ENCODE data around the gene PPP1R3A. TPM values are rescaled to one million over a fixed set of nuclear protein-coding genes. Genes with fewer than 3 reads are reported as not detected.

The PPP1R3A gene
- polyA plus RNA-seq, 2 of the 4 experiments (the other 2 are of a cell fraction) = not detected

- no peak for TF ChIP-seq SMC3 (IDR thresholded peaks at IDR 0.05)
These were observed 36.3 kb upstream of the PPP1R3A start (continued) for GRCh38 chr7:113955157-113955556.

DNA sequence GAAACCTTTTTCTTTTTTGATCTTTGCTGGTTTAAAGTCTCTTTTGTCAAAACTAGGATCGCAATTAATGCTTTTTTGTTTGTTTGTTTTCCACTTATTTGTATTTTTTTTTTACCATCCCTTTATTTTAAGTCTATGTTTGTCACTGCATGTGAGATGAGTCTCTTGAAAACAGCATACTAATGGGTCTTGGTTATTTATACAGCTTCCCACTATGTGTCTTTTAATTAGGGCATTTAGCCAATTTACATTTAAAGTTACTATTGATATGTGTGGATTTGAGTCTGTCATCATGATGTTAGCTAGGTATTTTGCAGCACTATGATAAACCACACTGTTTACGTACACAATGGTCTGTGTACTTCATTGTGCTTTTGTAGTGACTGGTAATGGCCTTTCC lies 34.7 kb upstream of the PPP1R3A start:
- 2% methylated on average over 2 of the region's 2 CpGs for WGBS (ENCODE audit: missing lambda C conversion rate)
- Histone ChIP-seq H3K9me3 (peaks cover 2% of the 10 kb centered on the region; the same call in 1 of the 3 replicates), H3K4me3 (no peak overlapping the region), H3K27ac (no peak overlapping the region), H3K4me2 (no peak overlapping the region), H3K4me1 (no peaks in the 10 kb centered on the region)
- CTCF ChIA-PET = no interaction called here
- FAIRE-seq (no peak), DNase-seq (ENCODE audit: low read depth in 1 of 2, low spot score in 1 of 2) (no peak), ATAC-seq (no peak)
- POLR2A ChIA-PET = no interaction called here
- no peak for TF ChIP-seq FOSL2 (IDR thresholded peaks at IDR 0.05)
- no peak for TF ChIP-seq FOSL2 (CRISPR knock-in tag; IDR thresholded peaks at IDR 0.05)
- TF ChIP-seq, protein P1, sequence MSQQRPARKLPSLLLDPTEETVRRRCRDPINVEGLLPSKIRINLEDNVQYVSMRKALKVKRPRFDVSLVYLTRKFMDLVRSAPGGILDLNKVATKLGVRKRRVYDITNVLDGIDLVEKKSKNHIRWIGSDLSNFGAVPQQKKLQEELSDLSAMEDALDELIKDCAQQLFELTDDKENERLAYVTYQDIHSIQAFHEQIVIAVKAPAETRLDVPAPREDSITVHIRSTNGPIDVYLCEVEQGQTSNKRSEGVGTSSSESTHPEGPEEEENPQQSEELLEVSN (IDR thresholded peaks at IDR 0.05; ENCODE audit: borderline replicate concordance, low read depth) = no peak
- TF ChIP-seq HOXA7 (CRISPR knock-in tag; IDR thresholded peaks at IDR 0.05) = no peak
- no peak for TF ChIP-seq KDM5A (IDR thresholded peaks at IDR 0.05)
- no peak for TF ChIP-seq EHMT2 (IDR thresholded peaks at IDR 0.05; ENCODE audit: low read depth)
- no peak for TF ChIP-seq ZSCAN20 (CRISPR knock-in tag; IDR thresholded peaks at IDR 0.05)
- TF ChIP-seq, protein P2, sequence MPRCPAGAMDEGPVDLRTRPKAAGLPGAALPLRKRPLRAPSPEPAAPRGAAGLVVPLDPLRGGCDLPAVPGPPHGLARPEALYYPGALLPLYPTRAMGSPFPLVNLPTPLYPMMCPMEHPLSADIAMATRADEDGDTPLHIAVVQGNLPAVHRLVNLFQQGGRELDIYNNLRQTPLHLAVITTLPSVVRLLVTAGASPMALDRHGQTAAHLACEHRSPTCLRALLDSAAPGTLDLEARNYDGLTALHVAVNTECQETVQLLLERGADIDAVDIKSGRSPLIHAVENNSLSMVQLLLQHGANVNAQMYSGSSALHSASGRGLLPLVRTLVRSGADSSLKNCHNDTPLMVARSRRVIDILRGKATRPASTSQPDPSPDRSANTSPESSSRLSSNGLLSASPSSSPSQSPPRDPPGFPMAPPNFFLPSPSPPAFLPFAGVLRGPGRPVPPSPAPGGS (IDR thresholded peaks at IDR 0.05) = no peak
- no peak for TF ChIP-seq RARB (CRISPR knock-in tag; IDR thresholded peaks at IDR 0.05)
- TF ChIP-seq, protein P3, sequence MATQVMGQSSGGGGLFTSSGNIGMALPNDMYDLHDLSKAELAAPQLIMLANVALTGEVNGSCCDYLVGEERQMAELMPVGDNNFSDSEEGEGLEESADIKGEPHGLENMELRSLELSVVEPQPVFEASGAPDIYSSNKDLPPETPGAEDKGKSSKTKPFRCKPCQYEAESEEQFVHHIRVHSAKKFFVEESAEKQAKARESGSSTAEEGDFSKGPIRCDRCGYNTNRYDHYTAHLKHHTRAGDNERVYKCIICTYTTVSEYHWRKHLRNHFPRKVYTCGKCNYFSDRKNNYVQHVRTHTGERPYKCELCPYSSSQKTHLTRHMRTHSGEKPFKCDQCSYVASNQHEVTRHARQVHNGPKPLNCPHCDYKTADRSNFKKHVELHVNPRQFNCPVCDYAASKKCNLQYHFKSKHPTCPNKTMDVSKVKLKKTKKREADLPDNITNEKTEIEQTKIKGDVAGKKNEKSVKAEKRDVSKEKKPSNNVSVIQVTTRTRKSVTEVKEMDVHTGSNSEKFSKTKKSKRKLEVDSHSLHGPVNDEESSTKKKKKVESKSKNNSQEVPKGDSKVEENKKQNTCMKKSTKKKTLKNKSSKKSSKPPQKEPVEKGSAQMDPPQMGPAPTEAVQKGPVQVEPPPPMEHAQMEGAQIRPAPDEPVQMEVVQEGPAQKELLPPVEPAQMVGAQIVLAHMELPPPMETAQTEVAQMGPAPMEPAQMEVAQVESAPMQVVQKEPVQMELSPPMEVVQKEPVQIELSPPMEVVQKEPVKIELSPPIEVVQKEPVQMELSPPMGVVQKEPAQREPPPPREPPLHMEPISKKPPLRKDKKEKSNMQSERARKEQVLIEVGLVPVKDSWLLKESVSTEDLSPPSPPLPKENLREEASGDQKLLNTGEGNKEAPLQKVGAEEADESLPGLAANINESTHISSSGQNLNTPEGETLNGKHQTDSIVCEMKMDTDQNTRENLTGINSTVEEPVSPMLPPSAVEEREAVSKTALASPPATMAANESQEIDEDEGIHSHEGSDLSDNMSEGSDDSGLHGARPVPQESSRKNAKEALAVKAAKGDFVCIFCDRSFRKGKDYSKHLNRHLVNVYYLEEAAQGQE (IDR thresholded peaks at IDR 0.05) = no peak
- TF ChIP-seq PHF8 (IDR thresholded peaks at IDR 0.05; ENCODE audit: borderline replicate concordance, low read depth) = no peak

- no peaks in the 10 kb centered on the region for H3K4me1 ChIP-seq
- H3K4me3 ChIP-seq = no peak overlapping the region
- FAIRE-seq (no peak), ATAC-seq (no peak), DNase-seq (ENCODE audit: low read depth in 1 of 2, low spot score in 1 of 2) (no peak)
- WGBS (ENCODE audit: missing lambda C conversion rate) = 0% methylated on average over 3 of the region's 3 CpGs
- ChIA-PET POLR2A (no interaction called here), CTCF (no interaction called here)
- H3K4me2 ChIP-seq = no peak overlapping the region
- no peaks in the 10 kb centered on the region for H3K9me3 ChIP-seq
- TF ChIP-seq, protein P4, sequence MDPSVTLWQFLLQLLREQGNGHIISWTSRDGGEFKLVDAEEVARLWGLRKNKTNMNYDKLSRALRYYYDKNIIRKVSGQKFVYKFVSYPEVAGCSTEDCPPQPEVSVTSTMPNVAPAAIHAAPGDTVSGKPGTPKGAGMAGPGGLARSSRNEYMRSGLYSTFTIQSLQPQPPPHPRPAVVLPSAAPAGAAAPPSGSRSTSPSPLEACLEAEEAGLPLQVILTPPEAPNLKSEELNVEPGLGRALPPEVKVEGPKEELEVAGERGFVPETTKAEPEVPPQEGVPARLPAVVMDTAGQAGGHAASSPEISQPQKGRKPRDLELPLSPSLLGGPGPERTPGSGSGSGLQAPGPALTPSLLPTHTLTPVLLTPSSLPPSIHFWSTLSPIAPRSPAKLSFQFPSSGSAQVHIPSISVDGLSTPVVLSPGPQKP (IDR thresholded peaks at IDR 0.05; ENCODE audit: low read depth, low read length) = no peak
- TF ChIP-seq GATA3 (IDR thresholded peaks at IDR 0.05; ENCODE audit: borderline replicate concordance) (no peak), PHF8 (IDR thresholded peaks at IDR 0.05; ENCODE audit: borderline replicate concordance, low read depth) (no peak), ESRRA (IDR thresholded peaks at IDR 0.05; ENCODE audit: borderline replicate concordance, low read length) (no peak)
- no peak overlapping the region for H3K27ac ChIP-seq
These were observed 26.5 kb upstream of the PPP1R3A start for GRCh38 chr7:113945018-113945938.

Data from A549 (cell line).